ENCODE data around the gene OGFOD3.
"Not testable (repeated sequence)": the region's sequence is repeated elsewhere in the genome, so short reads cannot be mapped to it uniquely, and the experiment has no call there.

OGFOD3 gene

DNA sequence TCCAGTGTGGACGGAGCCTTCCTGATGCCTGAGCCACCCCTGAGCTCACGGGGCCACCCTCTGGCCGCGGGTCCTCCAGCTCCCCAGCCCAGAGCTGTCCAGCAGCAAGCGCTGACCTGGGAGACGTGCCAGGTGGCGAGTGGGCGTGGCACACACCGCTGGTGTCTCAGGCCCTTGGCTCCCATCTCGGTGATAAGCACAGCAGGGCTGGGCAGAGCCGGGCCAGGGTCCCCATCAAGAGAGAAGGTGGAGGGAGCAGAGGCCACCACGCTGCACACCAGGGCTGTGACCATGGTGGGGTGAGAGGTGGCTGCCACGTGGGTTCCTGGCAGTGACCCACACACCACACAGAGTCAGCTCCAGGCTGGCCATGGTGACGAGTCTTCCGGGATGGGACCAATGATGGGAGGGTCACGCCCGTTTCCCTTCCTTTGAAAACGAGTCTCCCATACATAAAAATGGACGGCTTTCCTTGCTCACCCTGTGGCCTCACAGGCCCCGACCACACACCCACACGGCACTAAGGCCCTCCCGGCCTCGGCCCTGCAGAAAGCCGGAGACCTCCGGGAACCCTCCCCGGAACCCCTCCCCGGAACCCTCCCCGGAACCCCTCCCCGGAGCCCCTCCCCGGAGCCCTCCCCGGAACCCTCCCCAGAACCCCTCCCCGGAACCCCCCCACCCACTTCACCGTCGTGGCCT lies 30.0 kb downstream of the OGFOD3 start:
- DNase-seq (ENCODE audit: low read depth in 3 of 3) = no peak

GRCh38 chr17:82387705-82388106 lies 30.7 kb downstream of the OGFOD3 start:
- DNase-seq (ENCODE audit: low read depth in 3 of 3) = no peak

DNA sequence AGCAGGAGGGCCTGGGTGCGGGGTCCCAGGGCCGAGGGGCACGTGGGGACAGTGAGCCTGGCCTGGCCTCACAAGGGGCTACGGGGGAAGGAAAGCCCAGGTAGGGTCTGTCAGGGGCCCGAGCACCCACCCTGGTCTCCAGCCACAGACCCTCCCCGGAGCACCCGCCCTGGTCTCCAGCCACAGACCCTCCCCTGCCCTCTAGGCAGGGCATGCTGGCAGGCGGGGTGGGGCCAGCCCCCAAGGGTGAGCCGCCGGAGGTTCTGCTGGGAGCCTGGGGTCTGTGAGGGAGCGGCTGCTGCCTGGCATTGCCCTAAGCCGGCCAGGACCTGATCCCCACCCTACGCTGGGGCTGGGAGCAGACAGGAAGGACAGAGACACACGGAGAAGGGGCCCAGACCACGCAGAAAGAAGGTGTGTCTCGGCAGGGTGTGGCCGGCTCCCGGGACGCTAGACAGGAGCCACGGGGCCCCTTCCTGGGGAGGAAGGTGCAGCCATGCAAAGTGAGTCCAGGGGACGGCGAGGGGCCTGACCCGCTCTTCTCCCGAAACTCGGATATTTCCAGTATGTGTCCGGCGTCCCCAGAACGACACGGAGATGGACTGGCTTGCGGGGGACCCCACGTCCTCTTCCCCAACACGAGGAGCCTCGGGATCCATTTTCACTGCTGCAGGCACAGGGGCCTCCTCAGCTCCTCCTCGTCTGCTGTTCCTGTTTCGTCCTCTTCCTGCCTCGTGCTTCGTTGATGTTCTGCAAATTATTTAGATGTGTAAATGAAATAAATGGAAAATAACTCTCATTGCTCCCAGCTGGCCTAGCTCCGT lies 31.3 kb downstream of the OGFOD3 start:
- no peak for DNase-seq (ENCODE audit: low read depth in 3 of 3)

DNA sequence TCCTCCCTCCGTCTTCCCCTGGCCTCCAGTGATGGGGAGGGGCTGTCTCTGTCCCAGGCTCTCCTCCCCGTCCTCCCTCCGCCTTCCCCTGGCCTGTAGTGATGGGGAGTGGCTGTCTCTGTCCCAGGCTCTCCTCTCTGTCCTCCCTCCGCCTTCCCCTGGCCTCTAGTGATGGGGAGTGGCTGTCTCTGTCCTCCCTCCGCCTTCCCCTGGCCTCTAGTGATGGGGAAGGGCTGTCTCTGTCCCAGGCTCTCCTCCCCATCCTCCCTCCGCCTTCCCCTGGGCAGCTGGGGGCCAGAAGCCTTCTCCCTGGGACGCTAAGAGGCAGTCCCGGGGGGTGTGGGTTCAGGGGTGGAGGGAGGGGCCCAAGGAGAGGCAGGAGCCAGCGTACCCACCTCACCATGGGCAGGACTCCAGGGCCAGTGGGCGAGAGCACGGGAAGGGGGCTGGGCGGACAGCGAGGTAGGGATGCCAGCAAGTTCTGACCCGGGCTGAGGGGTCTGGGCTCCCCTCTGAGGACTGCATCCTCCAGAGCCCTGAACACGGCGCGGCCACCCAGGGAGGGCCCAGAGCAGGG lies 32.0 kb downstream of the OGFOD3 start:
- no peak for DNase-seq (ENCODE audit: low read depth in 3 of 3)

- DNase-seq (ENCODE audit: low read depth in 3 of 3) = no peak
These were observed 32.7 kb downstream of the OGFOD3 start for GRCh38 chr17:82385559-82386254.

- DNase-seq (ENCODE audit: low read depth in 3 of 3) = no peak
These were observed 33.5 kb downstream of the OGFOD3 start for GRCh38 chr17:82384730-82385481.

DNA sequence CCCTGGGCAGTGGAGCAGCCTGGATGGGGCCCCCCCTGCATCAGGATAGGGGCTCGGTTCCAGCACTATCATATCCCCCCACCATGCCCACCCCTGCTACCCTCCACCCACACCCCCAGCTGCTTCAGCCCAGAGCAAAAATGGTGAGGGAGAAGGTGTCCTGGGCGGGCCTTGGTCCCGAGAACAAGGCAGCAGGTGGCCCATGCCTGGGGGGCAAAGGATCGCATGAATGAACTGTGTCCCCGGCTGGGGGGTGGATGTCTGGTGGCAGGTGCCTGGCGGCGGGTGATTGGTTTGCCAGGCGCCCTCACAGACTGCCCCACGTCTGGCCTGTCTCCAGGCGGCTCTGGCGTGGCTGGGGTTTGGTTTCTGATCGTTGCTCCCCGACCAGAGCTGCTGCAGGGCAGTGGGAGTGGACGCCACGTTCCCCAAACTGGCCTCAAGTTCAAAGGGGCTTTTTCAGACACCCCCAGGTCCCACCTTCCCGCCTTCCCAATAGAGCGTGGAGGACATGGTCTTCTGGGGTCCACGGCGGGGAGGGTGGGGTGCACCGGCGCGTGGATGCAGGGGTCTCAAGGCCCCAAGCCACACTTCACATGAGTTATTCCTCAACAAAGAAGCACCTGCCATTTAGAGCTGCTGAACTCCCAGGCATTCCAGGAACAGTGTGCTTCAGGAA lies 34.2 kb downstream of the OGFOD3 start:
- DNase-seq (ENCODE audit: low read depth in 3 of 3) = no peak

DNA sequence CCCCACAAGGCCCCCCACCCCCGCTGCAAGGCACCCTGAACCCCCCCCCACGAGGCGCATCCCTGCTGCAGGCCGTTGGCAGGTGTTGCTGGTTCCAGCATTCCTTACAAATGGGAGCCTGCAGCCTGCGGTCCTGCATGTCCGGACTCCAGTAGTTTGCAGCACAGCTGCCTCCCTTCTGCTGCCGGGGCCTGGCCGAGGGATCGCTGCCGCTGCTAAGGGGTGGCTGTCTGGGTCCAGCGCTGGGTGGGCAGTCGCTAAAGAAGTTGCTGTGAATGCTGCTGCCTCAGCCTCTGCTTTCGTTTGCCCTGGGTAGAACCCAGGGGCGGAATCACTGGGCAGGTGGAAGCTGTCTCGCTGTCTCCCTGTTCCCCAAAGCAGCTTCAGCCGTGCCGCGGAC lies 35.0 kb downstream of the OGFOD3 start:
- DNase-seq (ENCODE audit: low read depth in 3 of 3) = no peak

DNA sequence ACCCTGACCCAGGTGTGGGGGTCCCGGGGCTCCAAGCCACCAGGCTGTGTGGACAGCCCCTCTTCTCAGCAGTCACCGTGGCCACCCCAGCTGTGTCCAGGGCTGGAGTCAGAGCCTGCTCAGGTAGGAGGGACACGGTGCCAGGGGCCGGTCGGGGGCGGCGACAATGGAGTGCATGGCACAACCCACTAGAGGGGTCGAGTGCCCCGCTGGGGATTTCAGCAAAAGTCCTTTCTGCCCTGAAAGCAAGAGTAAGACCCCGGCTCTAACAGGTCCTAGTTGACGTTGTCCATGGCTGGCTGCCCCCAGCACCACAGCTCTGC lies 35.5 kb downstream of the OGFOD3 start:
- DNase-seq (ENCODE audit: low read depth in 3 of 3) = no peak

DNA sequence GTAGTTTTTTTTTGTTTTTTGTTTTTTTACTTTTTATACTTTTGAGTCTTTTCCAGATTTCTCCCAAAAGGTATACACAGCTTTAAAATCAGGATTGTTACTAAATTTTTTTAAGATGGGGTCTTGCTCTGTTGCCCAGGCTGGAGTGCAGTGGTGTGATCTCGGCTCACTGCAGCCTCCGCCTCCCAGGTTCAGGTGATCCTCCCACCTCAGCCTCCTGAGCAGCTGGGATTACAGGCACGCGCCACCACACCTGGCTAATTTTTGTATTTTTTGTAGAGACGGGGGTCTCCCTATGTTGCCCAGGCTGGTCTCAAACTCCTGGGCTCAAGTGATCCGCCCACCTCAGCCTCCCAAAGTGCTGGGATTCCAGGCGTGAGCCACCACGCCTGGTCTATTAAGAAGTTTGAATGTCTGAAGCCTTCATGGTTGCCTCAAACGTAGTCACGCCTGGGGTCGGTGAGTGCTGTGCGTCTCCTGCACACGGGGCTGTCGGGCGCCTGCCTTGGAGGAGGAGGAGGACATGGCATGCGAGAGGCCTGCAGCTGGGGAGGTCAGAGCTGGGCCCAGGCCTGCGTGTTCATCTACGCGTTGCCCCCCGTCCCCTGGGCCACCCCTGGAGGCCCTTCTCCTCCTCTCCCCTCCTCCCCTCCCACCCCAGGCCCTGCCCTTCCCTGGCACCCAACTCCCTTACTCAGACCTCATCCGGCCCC lies 36.0 kb downstream of the OGFOD3 start:
- not testable (repeated sequence) for DNase-seq (ENCODE audit: low read depth in 3 of 3)

DNA sequence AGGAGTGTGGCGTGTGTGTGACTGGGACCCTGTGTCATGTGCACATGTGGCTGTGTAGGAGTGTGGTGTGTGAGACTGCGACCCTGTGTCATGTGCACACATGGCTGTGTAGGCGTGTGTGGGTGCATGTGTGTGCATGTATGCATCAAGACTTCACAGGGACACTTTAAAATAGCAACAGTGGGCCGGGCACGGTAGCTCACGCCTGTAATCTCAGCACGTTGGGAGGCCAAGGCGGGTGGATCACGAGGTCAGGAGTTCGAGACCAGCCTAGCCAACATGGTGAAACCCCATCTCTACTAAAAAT lies 36.7 kb downstream of the OGFOD3 start:
- DNase-seq (ENCODE audit: low read depth in 3 of 3) = not testable (repeated sequence)

DNA sequence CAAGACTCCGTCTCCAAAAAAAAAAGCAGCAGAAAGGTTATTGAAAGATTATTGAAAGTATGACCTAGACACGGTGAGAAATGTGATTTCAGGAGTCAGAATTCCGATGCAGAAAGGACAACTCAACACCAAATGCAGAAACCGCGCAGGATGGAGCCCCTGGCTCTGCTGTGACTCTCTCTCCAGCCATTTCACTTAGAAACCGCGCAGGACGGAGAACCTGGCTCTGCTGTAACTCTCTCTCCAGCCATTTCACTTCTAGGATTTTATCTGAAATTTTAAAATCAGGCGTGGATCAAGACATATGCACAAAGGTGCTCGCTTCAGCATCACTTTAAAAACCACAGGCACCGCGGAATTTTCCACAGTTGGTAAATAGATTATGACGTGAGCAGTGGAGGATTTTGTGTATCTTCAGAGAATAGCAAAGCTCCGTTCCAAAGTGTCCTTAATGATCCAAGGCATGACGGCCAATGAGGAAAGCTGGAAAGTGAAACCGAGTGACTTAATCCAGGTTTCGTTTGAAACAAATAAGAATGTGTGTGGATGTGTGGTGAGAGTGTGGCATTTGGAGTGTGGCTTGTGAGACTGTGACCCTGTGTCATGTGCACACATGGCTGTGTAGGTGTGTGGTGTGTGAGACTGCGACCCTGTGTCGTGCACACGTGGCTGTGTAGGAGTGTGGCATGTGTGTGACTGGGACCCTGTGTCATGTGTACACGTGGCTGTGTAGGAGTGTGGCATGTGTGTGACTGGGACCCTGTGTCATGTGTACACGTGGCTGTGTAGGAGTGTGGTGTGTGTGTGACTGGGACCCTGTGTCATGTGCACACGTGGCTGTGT lies 37.3 kb downstream of the OGFOD3 start:
- DNase-seq (ENCODE audit: low read depth in 3 of 3) = no peak

GRCh38 chr17:82378741-82379021 lies 39.7 kb downstream of the OGFOD3 start:
- DNase-seq (ENCODE audit: low read depth in 3 of 3) = no peak

DNA sequence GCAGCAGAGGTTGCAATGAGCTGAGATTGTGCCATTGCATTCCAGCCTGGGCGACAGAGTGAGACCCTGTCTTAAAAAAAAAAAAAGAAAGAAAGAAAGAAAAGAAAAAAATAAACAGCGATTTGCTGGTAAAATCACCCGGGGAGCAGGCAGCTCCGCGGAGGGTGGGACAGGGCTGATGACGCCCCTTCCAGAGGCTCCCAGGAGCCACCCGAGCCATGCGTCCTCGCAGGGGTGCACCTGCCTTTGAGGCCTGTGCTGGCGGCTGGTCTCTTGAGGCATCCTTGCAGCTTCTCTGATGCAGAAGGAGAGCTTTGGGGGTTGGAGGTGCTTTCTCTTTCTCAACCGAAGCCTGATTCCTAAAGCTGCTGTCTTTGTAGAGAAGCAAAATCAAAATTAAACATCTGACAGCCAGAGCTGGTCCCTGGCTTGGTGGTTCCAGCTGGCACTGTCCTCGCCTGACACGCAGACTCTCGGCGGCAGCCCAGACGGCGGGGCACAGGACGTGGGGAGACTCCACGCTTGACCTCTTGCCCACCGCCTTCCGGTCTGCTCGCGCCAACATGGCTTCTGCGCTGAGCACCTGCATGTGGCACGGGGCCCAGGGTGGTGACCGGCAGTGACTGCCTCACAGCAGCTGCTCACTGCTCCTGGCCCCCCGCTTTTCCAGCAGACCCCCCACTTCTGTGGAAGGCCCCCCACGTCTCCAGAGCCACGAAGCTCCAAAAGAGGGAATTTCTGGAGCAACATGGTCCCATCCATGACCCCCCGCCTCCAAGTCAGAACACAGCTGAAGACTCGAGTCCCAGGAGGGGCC lies 40.3 kb downstream of the OGFOD3 start:
- DNase-seq (ENCODE audit: low read depth in 3 of 3) = no peak

GRCh38 chr17:82377294-82377693 lies 41.1 kb downstream of the OGFOD3 start:
- DNase-seq (ENCODE audit: low read depth in 3 of 3) = not testable (repeated sequence)

DNA sequence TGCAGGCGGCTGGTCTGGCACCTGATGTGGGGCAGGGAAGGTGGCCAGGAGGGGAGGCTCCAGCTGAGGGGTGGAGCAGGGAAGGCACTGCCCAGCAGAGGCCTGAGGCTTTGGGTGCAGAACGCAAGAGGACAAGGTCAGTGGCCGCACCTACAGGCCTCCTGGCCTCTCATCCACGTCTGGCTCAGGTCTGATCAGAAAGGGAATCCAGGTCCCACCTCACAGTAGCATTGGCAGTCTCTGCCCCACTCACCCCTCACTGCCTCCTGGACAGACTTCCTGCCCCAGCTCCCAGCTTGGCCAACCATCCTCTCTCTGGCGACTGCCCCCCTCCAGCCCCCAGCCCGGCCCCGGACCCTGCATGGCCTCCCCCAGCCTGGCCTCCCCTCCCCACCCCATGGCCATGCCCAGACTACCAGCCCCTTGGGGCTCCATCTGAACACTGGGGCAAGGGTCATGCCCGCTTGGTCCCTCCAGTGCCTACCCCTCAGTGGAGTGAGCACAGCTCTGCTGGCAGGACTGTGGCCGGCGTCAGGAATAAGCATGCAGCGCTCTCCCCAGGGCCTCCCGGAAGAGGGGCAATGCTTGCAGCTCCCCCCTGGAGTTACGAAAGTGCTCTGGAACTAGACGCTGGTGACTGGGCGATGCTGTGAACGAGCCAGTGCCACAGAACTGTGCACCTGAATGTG lies 42.2 kb downstream of the OGFOD3 start:
- DNase-seq (ENCODE audit: low read depth in 3 of 3) = no peak

GRCh38 chr17:82375359-82376041 lies 42.9 kb downstream of the OGFOD3 start:
- no peak for DNase-seq (ENCODE audit: low read depth in 3 of 3)
